B cell (primary cell): Measurements from ENCODE around the gene SH3RF3. TPM values are rescaled to one million over a fixed set of nuclear protein-coding genes. Genes with fewer than 3 reads are reported as not detected.

ENCODE experiments used
- ATAC-seq: fragments of 200-7000 bp; cut with Tn5 transposase; one replicate; pipeline ENCODE4 v1.10.0; 2021; ENCODE audit warnings: low read depth, mild to moderate bottlenecking, moderate number of reproducible peaks, moderate library complexity
- CTCF ChIA-PET: fragments of 350-600 bp; sonication (Branson Sonifier 250); formaldehyde crosslinking; loops from one replicate; lab custom pipeline; 2021; ENCODE audit warnings: antibody characterized with exemption, inconsistent platforms; lab: Charles Lee
- POLR2A ChIA-PET: fragments of 350-600 bp; sonication (Branson Sonifier 250); formaldehyde crosslinking; loops from one replicate; lab custom pipeline; 2021; ENCODE audit warnings: antibody characterized with exemption; lab: Charles Lee
- DNase-seq: peaks from one replicate; pipeline ENCODE4 v3.0.0; 2013
- H2AFZ ChIP-seq: 2 replicates; pipeline ENCODE4 v1.6.1; 2012; ENCODE audit warnings: mild to moderate bottlenecking, low read depth, low read length; ENCODE audit not compliant: insufficient read depth, poor library complexity, severe bottlenecking
- H3K27ac ChIP-seq, 2 donors: 1 replicate in 1 of 2; 2 replicates in 1 of 2; pipeline ENCODE4 v1.5.1; 2012 to 2013; ENCODE audit warnings: low read length in 2 of 2, mild to moderate bottlenecking in 2 of 2, moderate library complexity in 1 of 2
- H3K27me3 ChIP-seq, 4 experiments: fragments of 200-600 bp in 1 of 4; sonication (generic) in 1 of 4; replicated peaks in 1 of 4; 1 replicate in 2 of 4; 2 replicates in 2 of 4; pipeline versions ENCODE4 v1.6.1 to v1.7.0; 2013 to 2016; ENCODE audit warnings: low read length in 3 of 4, mild to moderate bottlenecking in 2 of 4, mixed read lengths in 1 of 4, moderate library complexity in 1 of 4; ENCODE audit not compliant: insufficient read depth in 4 of 4, control insufficient read depth in 3 of 4; ENCODE audit errors: control extremely low read depth in 1 of 4
- H3K36me3 ChIP-seq, 2 experiments: replicated peaks in 1 of 2; 1 replicate in 1 of 2; 2 replicates in 1 of 2; pipeline versions ENCODE4 v1.6.1 to v1.7.1; 2013; ENCODE audit warnings: low read length in 1 of 2; ENCODE audit not compliant: insufficient read depth in 2 of 2, control insufficient read depth in 1 of 2; ENCODE audit errors: control extremely low read depth in 1 of 2, extremely low read depth in 1 of 2
- H3K4me1 ChIP-seq, 2 donors: fragments of 200-600 bp in 1 of 2; sonication (generic) in 1 of 2; 1 replicate in 1 of 2; 2 replicates in 1 of 2; pipeline versions ENCODE4 v1.5.1 to v1.6.1; 2013 to 2017; ENCODE audit warnings: low read length in 2 of 2; ENCODE audit not compliant: control insufficient read depth in 2 of 2, insufficient read depth in 2 of 2
- H3K4me2 ChIP-seq: replicated peaks from 2 replicates; pipeline ENCODE3; 2012; ENCODE audit warnings: mild to moderate bottlenecking, low read depth, low read length; ENCODE audit not compliant: poor library complexity, severe bottlenecking
- H3K4me3 ChIP-seq, 5 experiments: fragments of 200-600 bp in 1 of 5; sonication (generic) in 1 of 5; 1 replicate in 3 of 5; 2 replicates in 2 of 5; pipeline versions ENCODE4 v1.5.1 to v1.7.0; 2011 to 2016; ENCODE audit warnings: low read length in 4 of 5, mild to moderate bottlenecking in 4 of 5, low read depth in 2 of 5, control low read depth in 1 of 5, moderate library complexity in 1 of 5; ENCODE audit not compliant: insufficient read depth in 1 of 5; ENCODE audit errors: control extremely low read depth in 1 of 5, extremely low read depth in 1 of 5
- H3K79me2 ChIP-seq: fragments of 200-600 bp; sonication (generic); one replicate; pipeline ENCODE4 v1.6.0; 2016; ENCODE audit warnings: low read length; ENCODE audit not compliant: control insufficient read depth, insufficient read depth
- H3K9ac ChIP-seq: fragments of 200-600 bp; sonication (generic); 2 replicates; pipeline ENCODE4 v1.6.1; 2017; ENCODE audit warnings: mild to moderate bottlenecking, low read length, moderate library complexity
- H3K9me3 ChIP-seq, 3 donors: one replicate each; pipeline versions ENCODE4 v1.6.1 to v1.7.1; 2013; ENCODE audit warnings: low read length in 2 of 3; ENCODE audit not compliant: control insufficient read depth in 2 of 3, insufficient read depth in 1 of 3; ENCODE audit errors: control extremely low read depth in 1 of 3
- H4K20me1 ChIP-seq: 2 replicates; pipeline ENCODE4 v1.6.0; 2012; ENCODE audit warnings: mild to moderate bottlenecking, low read length; ENCODE audit not compliant: insufficient read depth, control insufficient read depth, poor library complexity, severe bottlenecking
- H3K27ac Mint-ChIP-seq: one replicate; pipeline ENCODE4 v1.8.0; 2021; ENCODE audit warnings: mixed read lengths
- H3K27me3 Mint-ChIP-seq: one replicate; pipeline ENCODE4 v1.8.0; 2021; ENCODE audit warnings: mixed read lengths
- H3K4me1 Mint-ChIP-seq: one replicate; pipeline ENCODE4 v1.8.0; 2021; ENCODE audit warnings: mixed read lengths
- H3K4me3 Mint-ChIP-seq: one replicate; pipeline ENCODE4 v1.8.0; 2021; ENCODE audit warnings: mixed read lengths
- H3K9me3 Mint-ChIP-seq: one replicate; pipeline ENCODE4 v1.8.0; 2022; ENCODE audit warnings: mixed read lengths; ENCODE audit not compliant: insufficient read depth
- EZH2 ChIP-seq: IDR thresholded peaks from 2 replicates; pipeline ENCODE4 v1.6.1; 2012; ENCODE audit warnings: borderline replicate concordance, low read depth, mild to moderate bottlenecking, moderate library complexity, low read length; ENCODE audit not compliant: insufficient read depth, poor library complexity, severe bottlenecking
- WGBS: methylation state at CpG from one replicate; pipeline ENCODE4 v1.1.5; 2013; ENCODE audit warnings: missing lambda C conversion rate; ENCODE audit not compliant: insufficient coverage; 5-methylcytosine and 5-hydroxymethylcytosine counted together
- intact Hi-C: fragments of 100-400 bp; cut with micrococcal nuclease; formaldehyde crosslinking; loops from one replicate; pipeline ENCODE4 v1.10.0; 2022
- polyA plus RNA-seq: library from polyadenylated mRNA; depleted of rRNA; stranded (reverse); fragments of >200 nt; gene quantifications from 2 replicates; pipeline ENCODE4 v1.2.3, GENCODE V29; 2012
- total RNA-seq, 2 donors: library from RNA; stranded (reverse); fragments of 120-200 nt in 1 of 2; gene quantifications; 1 replicate in 1 of 2; 2 replicates in 1 of 2; pipeline versions ENCODE4 v1.2.3 to v1.2.4, GENCODE V29; 2013 to 2022
- TF ChIP-seq, protein P1 (sequence below): fragments of 200-600 bp; IDR thresholded peaks from one replicate; pipeline ENCODE4 v1.8.0; 2022; ENCODE audit warnings: antibody characterized with exemption, mild to moderate bottlenecking

SH3RF3 gene
- total and polyA plus RNA-seq, 2 donors (not counting 1 experiment from before 2014, with no cell fraction given) = 0.07 to 1.2 TPM

DNA sequence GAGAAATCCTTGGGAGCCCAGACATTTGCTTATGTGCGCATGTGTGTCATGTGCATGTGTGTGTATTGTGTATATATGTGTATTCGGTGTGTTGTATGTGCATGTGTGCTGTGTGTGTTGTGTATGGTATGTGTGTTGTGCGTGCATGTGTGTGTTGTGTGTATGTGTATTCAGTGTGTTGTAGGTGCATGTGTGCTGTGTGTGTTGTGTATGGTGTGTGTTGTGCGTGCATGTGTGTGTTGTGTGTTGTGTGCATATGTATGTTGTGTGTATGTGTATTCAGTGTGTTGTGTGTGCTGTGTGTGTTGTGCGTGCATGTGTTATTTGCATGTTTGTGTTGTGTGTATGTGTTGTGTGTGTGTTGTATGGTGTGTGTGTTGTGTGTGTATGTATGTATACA, 136.9 kb downstream of the SH3RF3 start:
- Histone ChIP-seq H3K36me3 (no peaks in the 10 kb centered on the region), H4K20me1 (no peaks in the 10 kb centered on the region), H3K9me3 (no peaks in the 10 kb centered on the region), H3K4me2 (no peak overlapping the region), H3K27ac (no peak overlapping the region), H2AFZ (no peak overlapping the region), H3K4me1 (no peaks in the 10 kb centered on the region), H3K79me2 (peaks cover 6% of the 10 kb centered on the region), H3K27me3 (no peaks in the 10 kb centered on the region), H3K4me3 (no peak overlapping the region), H3K9ac (no peak overlapping the region)
- no peak overlapping the region for H3K27ac Mint-ChIP-seq
- no peaks in the 10 kb centered on the region for H3K27me3 Mint-ChIP-seq
- ATAC-seq (no peak), DNase-seq (no peak)
- peaks cover 3% of the 10 kb centered on the region for H3K4me1 Mint-ChIP-seq
- ChIA-PET POLR2A (no interaction called here), CTCF (no interaction called here)
- no peaks in the 10 kb centered on the region for H3K9me3 Mint-ChIP-seq
- WGBS = 97% methylated on average over 5 of the region's 5 CpGs
- intact Hi-C loops = no loop called here
- TF ChIP-seq, protein P1, sequence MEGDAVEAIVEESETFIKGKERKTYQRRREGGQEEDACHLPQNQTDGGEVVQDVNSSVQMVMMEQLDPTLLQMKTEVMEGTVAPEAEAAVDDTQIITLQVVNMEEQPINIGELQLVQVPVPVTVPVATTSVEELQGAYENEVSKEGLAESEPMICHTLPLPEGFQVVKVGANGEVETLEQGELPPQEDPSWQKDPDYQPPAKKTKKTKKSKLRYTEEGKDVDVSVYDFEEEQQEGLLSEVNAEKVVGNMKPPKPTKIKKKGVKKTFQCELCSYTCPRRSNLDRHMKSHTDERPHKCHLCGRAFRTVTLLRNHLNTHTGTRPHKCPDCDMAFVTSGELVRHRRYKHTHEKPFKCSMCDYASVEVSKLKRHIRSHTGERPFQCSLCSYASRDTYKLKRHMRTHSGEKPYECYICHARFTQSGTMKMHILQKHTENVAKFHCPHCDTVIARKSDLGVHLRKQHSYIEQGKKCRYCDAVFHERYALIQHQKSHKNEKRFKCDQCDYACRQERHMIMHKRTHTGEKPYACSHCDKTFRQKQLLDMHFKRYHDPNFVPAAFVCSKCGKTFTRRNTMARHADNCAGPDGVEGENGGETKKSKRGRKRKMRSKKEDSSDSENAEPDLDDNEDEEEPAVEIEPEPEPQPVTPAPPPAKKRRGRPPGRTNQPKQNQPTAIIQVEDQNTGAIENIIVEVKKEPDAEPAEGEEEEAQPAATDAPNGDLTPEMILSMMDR = no peak
- TF ChIP-seq EZH2 = no peak
- H3K4me3 Mint-ChIP-seq = no peak overlapping the region

DNA sequence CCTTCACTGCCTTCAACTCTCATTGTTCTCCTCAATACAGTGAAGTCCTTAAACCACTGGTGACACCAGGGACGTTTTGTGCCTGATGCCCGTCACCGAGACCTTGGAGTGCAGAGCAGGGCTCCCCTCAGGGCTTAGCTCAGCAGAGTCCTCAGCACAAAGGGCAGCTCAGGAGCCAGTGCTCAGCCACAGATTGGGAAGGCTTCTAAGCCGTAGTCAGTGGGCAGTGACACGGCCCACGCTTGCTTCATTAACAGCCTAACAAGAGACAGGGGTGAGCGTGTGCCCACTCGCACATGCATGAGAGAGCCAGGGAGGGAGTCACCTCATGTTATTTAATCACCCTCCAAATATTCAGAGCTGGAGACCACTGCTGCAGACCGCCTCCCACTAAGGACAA, 137.5 kb downstream of the SH3RF3 start:
- Mint-ChIP-seq H3K4me1 (no peaks in the 10 kb centered on the region), H3K9me3 (no peaks in the 10 kb centered on the region), H3K27me3 (no peaks in the 10 kb centered on the region), H3K27ac (no peak overlapping the region), H3K4me3 (no peak overlapping the region)
- ATAC-seq = no peak
- ChIA-PET CTCF (no interaction called here), POLR2A (no interaction called here)
- H3K4me3 ChIP-seq = no peak overlapping the region
- H3K4me2 ChIP-seq = no peak overlapping the region
- H3K27ac ChIP-seq = no peak overlapping the region
- no peak for TF ChIP-seq EZH2
- TF ChIP-seq, protein P1 = no peak
- no peak for DNase-seq
- H3K79me2 ChIP-seq = peaks cover 6% of the 10 kb centered on the region
- 100% methylated on average over 3 of the region's 9 CpGs for WGBS
- no peak overlapping the region for H2AFZ ChIP-seq
- H3K36me3 ChIP-seq = no peaks in the 10 kb centered on the region
- H3K27me3 ChIP-seq = no peaks in the 10 kb centered on the region
- H3K4me1 ChIP-seq = no peaks in the 10 kb centered on the region
- no peak overlapping the region for H3K9ac ChIP-seq
- H3K9me3 ChIP-seq = no peaks in the 10 kb centered on the region
- no peaks in the 10 kb centered on the region for H4K20me1 ChIP-seq
- intact Hi-C loops = no loop called here
